GM12892 (cell line): ENCODE data around the gene TBPL1.

Experiments used
- POLR2AphosphoS5 ChIP-seq: IDR thresholded peaks from 2 replicates; pipeline ENCODE4 v1.6.1; 2011; ENCODE audit warnings: low read depth, low read length, control low read depth
- TAF1 ChIP-seq: IDR thresholded peaks from 2 replicates; pipeline ENCODE4 v1.6.1; 2011; ENCODE audit warnings: low read depth, mild to moderate bottlenecking, control low read depth, low read length, borderline replicate concordance

DNA sequence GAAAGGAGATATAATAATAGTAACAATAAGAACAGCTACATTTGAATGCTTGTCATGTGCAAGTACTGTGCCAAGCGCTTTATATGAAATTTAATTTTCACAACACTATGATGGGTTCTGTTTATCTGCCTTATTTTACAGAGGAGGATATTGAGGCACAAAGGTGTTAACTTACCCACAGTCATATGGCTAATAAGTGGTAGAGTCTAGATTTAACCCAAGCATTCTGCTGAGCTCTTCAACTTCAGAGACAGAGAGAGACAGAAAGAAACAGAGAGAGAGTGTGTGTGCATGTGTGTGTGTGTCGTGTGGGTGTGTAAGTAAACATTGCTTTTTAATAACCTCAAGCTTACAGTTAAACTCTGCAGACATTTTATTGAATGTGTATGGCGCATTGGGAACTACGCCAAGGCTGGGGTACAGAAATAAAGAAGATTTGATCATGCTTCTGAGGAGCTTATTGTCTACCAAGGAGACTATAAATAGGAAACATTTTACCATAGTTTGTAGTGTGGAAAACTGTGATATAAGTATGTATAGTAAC is 12.9 kb downstream of the TBPL1 start:
- TF ChIP-seq POLR2AphosphoS5 (no peak), TAF1 (no peak)
